H1 (cell line): ENCODE measurements around the gene CRADD.

ENCODE experiments used
- CTCF ChIP-seq, 3 experiments: IDR thresholded peaks; 1 replicate in 2 of 3; 2 replicates in 1 of 3; pipeline versions ENCODE4 v1.5.1 to v1.6.1; 2011; ENCODE audit warnings: low read length in 3 of 3, mild to moderate bottlenecking in 3 of 3, inconsistent platforms in 2 of 3, low read depth in 1 of 3, moderate library complexity in 1 of 3; ENCODE audit not compliant: insufficient read depth in 1 of 3; ENCODE audit errors: control extremely low read depth in 1 of 3
- SIN3A ChIP-seq, 2 experiments: IDR thresholded peaks in 1 of 2; conservative IDR thresholded peaks in 1 of 2; 2 replicates each; pipeline ENCODE4 v1.6.1; 2011 to 2012; ENCODE audit warnings: low read length in 2 of 2, improper control_type of control experiment in 1 of 2, low read depth in 1 of 2, mild to moderate bottlenecking in 1 of 2
- SP4 ChIP-seq: IDR thresholded peaks from 2 replicates; pipeline ENCODE4 v1.6.1; 2012; ENCODE audit warnings: low read length, inconsistent platforms

GRCh38 chr12:93902192-93902591, 225.0 kb downstream of the CRADD start:
- TF ChIP-seq SIN3A (conservative IDR thresholded peaks at IDR 0.05 in 1 of 2, IDR thresholded peaks at IDR 0.05 in 1 of 2; ENCODE audit: low read depth in 1 of 2, low read length in 2 of 2) (no peak), CTCF (IDR thresholded peaks at IDR 0.05; ENCODE audit: control extremely low read depth in 1 of 3, insufficient read depth in 1 of 3, low read depth in 1 of 3, low read length in 3 of 3) (no peak), SP4 (no peak)
